Esophagus squamous epithelium (tissue), 4 donors: ENCODE results near the gene ARHGAP44.

Experiments used
- POLR2A ChIP-seq, 4 donors: fragments of 450-650 bp; IDR thresholded peaks; one replicate each; pipeline ENCODE4 v1.6.1; 2017; ENCODE audit warnings: antibody characterized with exemption in 4 of 4, mild to moderate bottlenecking in 4 of 4, moderate library complexity in 3 of 4
- TF ChIP-seq, protein P1 (sequence below), 6 experiments: fragments of 450-650 bp in 4 of 6; fragments of 200-600 bp in 2 of 6; sonication (generic) in 2 of 6; IDR thresholded peaks; one replicate each; pipeline ENCODE4 v1.5.1; 2016 to 2019; ENCODE audit warnings: antibody characterized with exemption in 6 of 6, mild to moderate bottlenecking in 4 of 6, moderate library complexity in 4 of 6

DNA sequence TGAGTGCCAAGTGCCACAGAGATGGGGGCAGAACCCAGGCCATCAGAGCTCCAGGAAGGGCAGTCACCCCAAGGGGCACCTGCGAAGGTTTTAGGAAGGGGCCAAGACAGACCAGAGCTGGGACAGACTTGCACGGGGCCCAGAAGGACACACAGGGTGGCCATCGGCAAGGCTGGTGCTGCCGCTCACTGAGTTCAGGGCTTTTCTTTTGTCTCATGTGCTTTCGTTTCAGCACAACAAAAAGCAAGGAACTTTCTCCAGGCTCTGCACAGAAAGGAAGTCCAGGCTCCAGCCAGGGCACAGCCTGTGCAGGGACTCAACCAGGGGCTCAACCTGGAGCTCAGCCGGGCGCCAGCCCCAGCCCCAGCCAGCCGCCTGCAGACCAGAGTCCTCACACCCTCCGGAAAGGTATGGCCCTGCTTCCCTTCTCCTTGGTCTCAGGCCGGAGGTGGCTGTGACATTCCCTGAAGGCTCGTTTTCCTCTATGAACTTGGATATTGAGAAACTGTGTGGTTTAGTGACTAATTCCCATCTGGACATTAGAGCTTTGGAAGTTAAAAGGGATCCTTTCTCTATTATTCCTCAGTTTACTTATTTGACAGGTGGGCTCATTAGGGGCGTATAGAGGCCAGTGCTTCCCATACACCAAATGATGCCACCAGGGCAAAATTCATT, 190.7 kb downstream of the ARHGAP44 start:
- TF ChIP-seq, protein P1, sequence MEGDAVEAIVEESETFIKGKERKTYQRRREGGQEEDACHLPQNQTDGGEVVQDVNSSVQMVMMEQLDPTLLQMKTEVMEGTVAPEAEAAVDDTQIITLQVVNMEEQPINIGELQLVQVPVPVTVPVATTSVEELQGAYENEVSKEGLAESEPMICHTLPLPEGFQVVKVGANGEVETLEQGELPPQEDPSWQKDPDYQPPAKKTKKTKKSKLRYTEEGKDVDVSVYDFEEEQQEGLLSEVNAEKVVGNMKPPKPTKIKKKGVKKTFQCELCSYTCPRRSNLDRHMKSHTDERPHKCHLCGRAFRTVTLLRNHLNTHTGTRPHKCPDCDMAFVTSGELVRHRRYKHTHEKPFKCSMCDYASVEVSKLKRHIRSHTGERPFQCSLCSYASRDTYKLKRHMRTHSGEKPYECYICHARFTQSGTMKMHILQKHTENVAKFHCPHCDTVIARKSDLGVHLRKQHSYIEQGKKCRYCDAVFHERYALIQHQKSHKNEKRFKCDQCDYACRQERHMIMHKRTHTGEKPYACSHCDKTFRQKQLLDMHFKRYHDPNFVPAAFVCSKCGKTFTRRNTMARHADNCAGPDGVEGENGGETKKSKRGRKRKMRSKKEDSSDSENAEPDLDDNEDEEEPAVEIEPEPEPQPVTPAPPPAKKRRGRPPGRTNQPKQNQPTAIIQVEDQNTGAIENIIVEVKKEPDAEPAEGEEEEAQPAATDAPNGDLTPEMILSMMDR (IDR thresholded peaks at IDR 0.05), result no peak
- TF ChIP-seq POLR2A (IDR thresholded peaks at IDR 0.05), result no peak
